HCT116 (cell line): ENCODE data around the gene CCDC30. TPM values are rescaled to one million over a fixed set of nuclear protein-coding genes. Genes with fewer than 3 reads are reported as not detected.

Source experiments
- CBX3 ChIP-seq: IDR thresholded peaks from 2 replicates; pipeline ENCODE4 v1.6.1; 2012; ENCODE audit warnings: low read depth
- CEBPB ChIP-seq: IDR thresholded peaks from 2 replicates; pipeline ENCODE4 v1.6.1; 2012; ENCODE audit warnings: low read depth
- CTCF ChIP-seq, 3 experiments: fragments of 200-600 bp in 1 of 3; sonication (generic) in 1 of 3; IDR thresholded peaks in 2 of 3; conservative IDR thresholded peaks in 1 of 3; 2 replicates each; pipeline ENCODE4 v1.5.1; 2012 to 2017; ENCODE audit warnings: low read depth in 2 of 3, low read length in 2 of 3, antibody characterized with exemption in 1 of 3, borderline replicate concordance in 1 of 3, control low read depth in 1 of 3, mild to moderate bottlenecking in 1 of 3, mixed read lengths in 1 of 3, mixed run types in 1 of 3, moderate library complexity in 1 of 3; ENCODE audit not compliant: insufficient read depth in 1 of 3
- EZH2 ChIP-seq: fragments of 200-600 bp; sonication (generic); IDR thresholded peaks from 2 replicates; pipeline ENCODE4 v1.6.1; 2017; ENCODE audit warnings: antibody characterized with exemption, mixed run types
- EZH2phosphoT487 ChIP-seq: fragments of 200-600 bp; IDR thresholded peaks from 2 replicates; pipeline ENCODE4 v1.6.1; 2018; ENCODE audit warnings: antibody characterized with exemption, borderline replicate concordance
- FOSL1 ChIP-seq: IDR thresholded peaks from 2 replicates; pipeline ENCODE4 v1.6.1; 2012; ENCODE audit warnings: low read depth
- REST ChIP-seq: IDR thresholded peaks from 2 replicates; pipeline ENCODE4 v1.6.1; 2012; ENCODE audit warnings: low read depth
- SP1 ChIP-seq: IDR thresholded peaks from 2 replicates; pipeline ENCODE4 v1.6.1; 2012; ENCODE audit warnings: low read depth
- SRF ChIP-seq: IDR thresholded peaks from 2 replicates; pipeline ENCODE4 v1.6.1; 2012; ENCODE audit warnings: low read depth
- YY1 ChIP-seq: IDR thresholded peaks from 2 replicates; pipeline ENCODE4 v1.6.1; 2011; ENCODE audit warnings: low read length, low read depth, moderate library complexity, mild to moderate bottlenecking; ENCODE audit not compliant: insufficient replicate concordance; ENCODE audit errors: extremely low read depth
- total RNA-seq: library from RNA; stranded (reverse); gene quantifications from one replicate; pipeline ENCODE4 v1.2.1, GENCODE V29; 2021; ENCODE audit not compliant: unreplicated experiment

Gene CCDC30
- total RNA-seq, 1 experiment from 2014 or later, result 2.0 TPM

GRCh38 chr1:42480921-42481320 is 17.8 kb downstream of the CCDC30 start (continued):
- TF ChIP-seq REST (no peak), SP1 (no peak), CEBPB (no peak), EZH2 (no peak), FOSL1 (no peak), EZH2phosphoT487 (no peak), CBX3 (no peak), CTCF (IDR thresholded peaks at IDR 0.05 in 2 of 3, conservative IDR thresholded peaks at IDR 0.05 in 1 of 3; ENCODE audit: borderline replicate concordance in 1 of 3, insufficient read depth in 1 of 3, low read depth in 2 of 3, low read length in 2 of 3) (no peak), YY1 (no peak), SRF (no peak)
